HG02973 (cell line): ENCODE measurements around the gene ETV6.
A peak's percentile ranks its signal among the peaks of the same experiment; 100 is the strongest.

Experiments used
- ATAC-seq: cut with Tn5 transposase; IDR thresholded peaks from one replicate; pipeline ENCODE4 v1.9.1; 2021; ENCODE audit warnings: moderate library complexity; ENCODE audit not compliant: unreplicated experiment

ETV6 gene

DNA sequence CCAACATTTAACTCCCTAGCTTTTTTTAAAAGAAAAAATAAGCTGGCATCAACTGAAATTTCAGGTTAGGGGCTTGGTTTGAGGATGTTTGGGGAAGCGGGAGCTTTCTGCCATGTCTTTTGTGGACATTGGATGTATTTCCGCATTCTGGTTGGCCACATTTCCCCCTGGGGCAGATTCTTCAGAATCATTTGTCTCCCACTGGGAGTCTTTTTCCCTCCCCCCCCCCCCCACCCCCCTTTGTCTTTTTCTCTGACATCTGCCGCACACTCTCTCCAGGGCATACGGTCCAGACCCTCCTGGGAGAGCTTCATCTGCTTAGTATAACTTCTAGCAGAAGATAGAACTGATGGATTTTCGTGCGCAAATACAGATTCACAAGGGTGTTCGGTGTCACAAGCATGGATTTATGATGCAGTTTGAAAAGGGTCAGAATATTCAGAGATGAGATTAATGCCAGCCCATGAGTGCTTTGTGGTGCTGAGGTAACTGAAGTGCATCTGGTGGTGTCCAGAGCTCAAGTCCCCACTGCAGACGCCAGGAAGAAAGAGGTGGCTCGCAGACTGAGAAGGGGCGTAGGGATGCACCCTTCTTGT is 40.2 kb downstream of the ETV6 start:
- ATAC-seq, result no peak

GRCh38 chr12:11693067-11693466 is 43.6 kb downstream of the ETV6 start:
- ATAC-seq, result no peak

- no peak for ATAC-seq
Measured at GRCh38 chr12:11693601-11694000, 44.1 kb downstream of the ETV6 start.

- ATAC-seq, result no peak
Measured at GRCh38 chr12:11694528-11694927, 45.1 kb downstream of the ETV6 start.

- no peak for ATAC-seq
Measured at GRCh38 chr12:11695321-11695720, 45.8 kb downstream of the ETV6 start.

DNA sequence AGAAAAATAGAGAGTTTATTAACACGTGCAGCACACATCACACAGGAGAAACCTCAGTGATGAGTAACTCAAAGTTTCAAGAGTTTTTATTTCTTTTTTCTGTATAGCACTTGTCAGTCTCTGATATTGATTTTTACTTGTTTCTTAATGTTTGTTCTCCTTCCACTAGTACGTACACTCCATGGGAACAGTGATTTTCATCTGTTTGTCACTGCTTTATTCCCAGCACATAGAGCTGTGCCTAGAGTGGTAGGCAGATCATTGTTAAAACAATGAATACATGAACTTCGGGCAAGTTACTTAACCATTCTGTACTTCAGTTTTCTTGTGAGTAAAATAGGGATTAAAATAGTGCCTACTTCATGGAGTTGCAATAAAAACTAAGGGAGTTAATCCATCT is 46.6 kb downstream of the ETV6 start:
- ATAC-seq, result no peak

GRCh38 chr12:11697131-11697530 is 47.7 kb downstream of the ETV6 start:
- ATAC-seq, result no peak

DNA sequence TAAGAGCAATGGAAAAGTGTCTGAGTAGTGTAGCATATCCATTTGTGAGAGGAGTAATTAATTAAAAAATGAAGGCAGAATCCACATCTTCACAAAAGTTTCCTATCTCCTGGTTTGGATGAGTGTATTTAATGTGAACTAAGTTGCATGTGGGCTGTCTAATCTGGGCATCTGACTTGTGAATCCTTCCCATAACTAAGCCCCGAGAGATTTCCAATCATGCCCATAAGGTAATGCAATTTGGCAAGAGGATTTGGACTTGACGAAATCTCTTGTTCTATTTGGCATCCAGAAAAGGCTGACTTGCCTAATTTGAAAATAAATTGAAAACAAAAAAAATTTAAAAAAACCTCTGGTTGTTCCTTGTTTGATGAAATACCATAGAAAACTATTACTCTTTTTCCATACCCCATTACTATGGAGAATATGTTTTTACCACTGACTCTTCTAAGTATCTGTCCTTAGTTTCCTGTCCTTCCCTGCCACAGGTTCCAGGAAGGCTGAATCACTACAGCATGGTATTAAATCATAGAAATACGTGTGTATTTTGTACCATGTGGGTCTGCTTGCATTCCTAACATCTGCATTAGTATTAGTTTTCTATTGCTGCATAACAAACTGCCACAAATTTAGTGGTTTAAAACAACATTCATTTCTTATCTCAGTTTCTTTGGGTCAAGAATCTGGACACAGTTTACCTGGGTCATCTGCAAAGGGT is 48.4 kb downstream of the ETV6 start:
- no peak for ATAC-seq

GRCh38 chr12:11698729-11699128 is 49.3 kb downstream of the ETV6 start:
- ATAC-seq, result no peak

- ATAC-seq, result no peak
Measured at GRCh38 chr12:11701433-11701832, 52.0 kb downstream of the ETV6 start.

DNA sequence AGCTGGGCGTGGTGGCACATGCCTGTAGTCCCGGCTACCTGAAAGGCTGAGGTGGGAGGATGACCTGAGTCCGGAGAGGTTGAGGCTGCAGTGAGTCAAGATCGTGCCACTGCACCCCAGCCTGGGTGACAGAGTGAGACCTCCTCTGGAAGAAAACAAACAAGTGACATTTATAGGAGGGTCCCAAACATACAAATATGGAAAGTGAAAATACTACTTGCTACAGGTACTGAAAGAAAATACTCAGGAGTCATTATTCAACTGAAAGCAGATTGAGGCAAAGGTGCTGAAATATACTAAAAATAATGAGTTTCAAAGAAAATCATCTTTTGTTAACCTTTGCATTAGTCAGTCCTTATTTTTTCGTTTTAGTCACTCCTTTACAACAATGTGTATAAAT is 53.5 kb downstream of the ETV6 start:
- peak; percentile 43 for ATAC-seq

DNA sequence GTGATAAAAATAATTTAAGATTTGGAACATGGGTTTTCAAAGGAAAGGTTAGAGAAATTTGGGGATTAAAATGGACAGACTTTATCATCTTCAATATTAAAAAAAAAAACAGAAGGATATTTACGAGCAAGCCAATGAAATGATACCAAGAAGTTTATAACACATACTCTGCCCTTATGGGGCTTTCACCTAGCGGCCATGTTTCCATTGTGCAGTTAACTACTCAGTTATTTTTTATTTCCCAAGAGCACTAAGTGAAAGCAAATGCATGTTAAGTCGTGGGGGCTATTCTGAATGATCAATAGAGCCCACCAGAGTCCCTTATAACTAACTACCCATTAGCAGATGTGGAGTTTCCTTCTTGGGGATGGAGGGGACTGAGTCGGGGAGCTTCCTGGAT is 53.9 kb downstream of the ETV6 start:
- ATAC-seq, result no peak

DNA sequence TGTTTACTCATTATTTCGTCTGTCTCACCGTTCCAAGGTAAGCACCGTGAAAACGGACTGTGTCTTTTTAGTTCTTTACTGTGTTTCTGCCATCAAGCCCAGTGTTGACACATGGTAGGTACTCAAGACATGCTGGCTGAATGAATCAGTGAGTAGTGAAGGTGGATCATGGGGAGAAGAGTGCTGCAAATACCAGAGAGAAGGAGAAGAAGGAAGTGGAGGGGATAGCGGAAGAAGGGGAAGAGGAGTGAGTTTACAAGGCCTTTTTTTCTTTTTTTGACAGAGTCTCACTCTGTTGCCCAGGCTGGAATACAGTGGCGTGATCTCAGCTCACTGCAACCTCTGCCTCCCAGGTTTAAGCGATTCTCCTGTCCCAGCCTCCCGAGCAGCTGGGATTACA is 54.6 kb downstream of the ETV6 start:
- no peak for ATAC-seq

DNA sequence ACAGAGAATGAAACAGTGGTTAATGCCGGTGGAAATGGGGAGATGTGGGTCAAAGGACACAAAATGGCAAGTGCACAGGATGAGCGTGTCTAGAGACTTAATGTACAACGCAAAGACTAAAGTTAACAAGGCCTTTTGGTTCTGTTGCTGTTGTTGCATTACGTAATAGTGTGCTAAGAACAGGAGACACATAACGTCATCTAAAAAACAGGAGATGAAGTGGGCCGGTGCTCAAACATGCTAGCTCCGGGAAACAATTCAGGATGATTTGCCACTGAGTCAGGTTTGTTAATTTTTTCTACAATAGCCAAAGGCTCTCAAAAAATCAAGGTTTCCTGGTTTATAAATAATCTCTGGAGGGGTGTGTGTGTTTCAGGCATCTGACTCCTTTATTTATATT is 55.5 kb downstream of the ETV6 start:
- ATAC-seq, result no peak

- ATAC-seq, result no peak
Measured at GRCh38 chr12:11706509-11707379, 57.3 kb downstream of the ETV6 start.

DNA sequence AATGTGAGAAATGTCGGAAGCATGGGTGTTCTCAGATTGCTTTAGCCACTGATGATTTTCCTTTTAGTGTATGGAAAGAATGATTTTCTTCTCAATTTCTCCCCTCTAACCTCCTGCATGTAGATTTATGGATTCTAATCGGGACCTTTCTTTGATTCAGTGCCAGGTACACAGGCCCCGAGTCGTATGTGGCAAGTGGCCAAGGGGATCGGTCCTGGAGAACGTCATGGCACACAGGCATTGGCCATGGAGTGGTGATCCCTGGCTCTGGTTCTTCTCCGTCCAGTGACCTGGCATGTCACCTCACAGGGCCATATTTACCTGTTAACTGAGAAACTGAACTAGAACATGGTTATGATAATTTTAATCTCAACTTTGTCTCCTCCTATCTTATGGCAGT is 58.1 kb downstream of the ETV6 start:
- no peak for ATAC-seq

DNA sequence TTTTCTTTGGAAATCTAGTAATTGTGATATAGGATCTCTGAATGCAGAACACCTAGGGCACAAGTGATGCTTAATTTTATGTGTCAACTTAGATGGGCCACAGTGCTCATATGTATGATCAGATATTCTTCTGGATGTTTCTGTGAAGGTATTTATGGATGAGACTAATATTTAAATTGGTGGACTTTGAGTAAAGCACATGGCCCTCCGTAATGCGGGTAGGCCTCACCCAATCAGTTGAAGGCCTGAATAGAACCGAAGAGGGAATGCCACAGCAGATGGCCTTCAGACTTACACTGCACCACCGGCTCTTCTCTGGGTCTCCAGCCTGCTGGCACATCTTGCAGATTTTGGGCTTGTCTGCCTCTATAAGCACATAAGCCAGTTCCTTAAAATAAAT is 60.0 kb downstream of the ETV6 start:
- ATAC-seq, result no peak

DNA sequence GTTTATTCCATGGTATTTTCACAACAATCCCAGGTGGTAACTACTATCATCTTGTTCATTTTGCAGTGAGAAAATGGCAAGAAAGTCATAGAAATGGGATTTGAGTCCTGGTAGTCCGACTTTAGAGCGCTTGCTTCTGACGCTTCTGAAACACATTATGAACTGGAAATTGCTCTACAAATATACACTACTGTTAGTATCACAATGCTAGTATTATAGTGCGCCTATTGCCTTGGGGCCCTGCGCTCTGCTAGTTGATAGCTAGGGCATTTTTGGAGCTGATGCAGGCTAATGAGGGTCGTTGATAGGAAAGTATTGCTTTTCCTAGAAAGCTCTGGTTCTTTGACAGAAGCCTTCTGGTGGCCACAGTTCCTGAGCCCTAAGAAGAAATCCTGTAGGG is 61.0 kb downstream of the ETV6 start:
- ATAC-seq, result no peak

DNA sequence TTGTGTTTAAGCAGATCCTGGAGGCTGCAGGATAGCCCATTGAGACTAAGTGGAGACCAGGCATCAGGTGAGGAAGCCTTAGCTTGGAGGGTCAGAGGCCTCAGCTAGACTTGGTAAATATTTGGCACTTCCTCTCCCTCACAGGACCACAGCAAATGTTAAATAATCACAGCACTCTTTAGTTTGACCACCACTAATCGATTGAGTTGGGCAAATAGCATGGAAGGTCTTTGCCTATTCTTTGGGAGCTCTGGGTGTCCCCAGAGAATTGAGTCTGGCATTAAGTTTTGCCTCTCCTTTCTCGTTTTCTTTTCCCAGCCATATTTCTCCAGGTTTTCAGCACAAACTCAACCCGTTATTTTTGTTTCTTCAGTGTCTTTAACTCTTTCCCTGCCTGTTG is 61.4 kb downstream of the ETV6 start:
- no peak for ATAC-seq

- ATAC-seq, result no peak
Measured at GRCh38 chr12:11711651-11712327, 62.3 kb downstream of the ETV6 start.

DNA sequence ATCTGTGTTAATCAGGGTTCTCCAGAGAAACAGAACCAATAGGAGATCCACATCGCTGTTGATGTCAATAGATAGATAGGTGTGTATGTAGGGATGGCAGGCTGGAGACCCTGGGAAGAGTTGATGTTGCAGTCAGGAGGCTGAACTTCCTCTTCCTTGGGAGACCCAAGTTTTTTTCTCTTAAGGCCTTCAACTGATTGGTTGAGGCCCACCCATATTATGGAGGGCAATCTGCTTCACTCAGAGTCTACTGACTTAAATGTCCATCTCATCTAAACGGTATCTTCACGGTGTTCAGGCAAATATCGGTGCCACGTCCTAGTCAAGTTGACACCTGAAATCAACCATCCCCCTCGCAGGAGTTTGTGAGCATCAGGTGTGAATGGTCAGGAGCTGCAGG is 63.0 kb downstream of the ETV6 start:
- ATAC-seq, result no peak
